PC-9 (cell line): ENCODE data around the gene OSBPL10. TPM values are rescaled to one million over a fixed set of nuclear protein-coding genes. Genes with fewer than 3 reads are reported as not detected.

ENCODE experiments used
- BruUV-seq: library from RNA; stranded (reverse); fragments of 400-500 nt; replicated peaks from 2 replicates; lab custom pipeline; 2021; lab: Mats Ljungman, UMichigan
- CTCF ChIA-PET: fragments of 300-600 bp; sonication (Branson Sonifier 250); formaldehyde crosslinking; loops from one replicate; lab custom pipeline; 2022; ENCODE audit warnings: antibody characterized with exemption; lab: Charles Lee
- POLR2A ChIA-PET: fragments of 300-600 bp; sonication (Branson Sonifier 250); formaldehyde crosslinking; loops from one replicate; lab custom pipeline; 2022; ENCODE audit warnings: antibody characterized with exemption; ENCODE audit not compliant: unreplicated experiment; lab: Charles Lee
- DNase-seq, 2 experiments: peaks; one replicate each; pipeline versions ENCODE4 v3.0.0 to v3.0.0-alpha.2; 2015 to 2022; ENCODE audit warnings: mixed read lengths in 1 of 2
- H2AFZ ChIP-seq: fragments of 200-600 bp; sonication (generic); 2 replicates; pipeline ENCODE4 v1.8.1; 2017; ENCODE audit warnings: antibody characterized with exemption
- H3F3A ChIP-seq: fragments of 200-600 bp; sonication (generic); 2 replicates; pipeline ENCODE4 v1.8.1; 2017; ENCODE audit warnings: antibody characterized with exemption, mild to moderate bottlenecking, low read depth; ENCODE audit not compliant: insufficient read depth
- H3K27ac ChIP-seq: fragments of 200-600 bp; sonication (generic); 2 replicates; pipeline ENCODE4 v1.6.1; 2016; ENCODE audit warnings: mixed run types
- H3K27me3 ChIP-seq: fragments of 200-600 bp; sonication (generic); 2 replicates; pipeline ENCODE4 v1.6.1; 2016; ENCODE audit warnings: low read depth, mixed run types; ENCODE audit not compliant: insufficient read depth
- H3K36me3 ChIP-seq: fragments of 200-600 bp; sonication (generic); 2 replicates; pipeline ENCODE4 v1.6.1; 2016; ENCODE audit warnings: low read depth, mixed run types
- H3K4me1 ChIP-seq: fragments of 200-600 bp; sonication (generic); replicated peaks from 2 replicates; pipeline ENCODE4 v1.6.1; 2016; ENCODE audit warnings: mixed run types; ENCODE audit not compliant: insufficient read depth
- H3K4me2 ChIP-seq: fragments of 200-600 bp; sonication (generic); 2 replicates; pipeline ENCODE4 v1.6.1; 2017; ENCODE audit warnings: mixed run types
- H3K4me3 ChIP-seq: fragments of 200-600 bp; sonication (generic); 2 replicates; pipeline ENCODE4 v1.6.1; 2016; ENCODE audit warnings: mixed run types
- H3K79me2 ChIP-seq: fragments of 200-600 bp; sonication (generic); 2 replicates; pipeline ENCODE4 v1.6.1; 2017; ENCODE audit warnings: low read depth, mixed run types
- H3K9me2 ChIP-seq: fragments of 200-600 bp; sonication (generic); 2 replicates; pipeline ENCODE4 v1.8.1; 2017; ENCODE audit warnings: mild to moderate bottlenecking; ENCODE audit not compliant: insufficient read depth
- H3K9me3 ChIP-seq: fragments of 200-600 bp; sonication (generic); 2 replicates; pipeline ENCODE4 v1.8.1; 2016; ENCODE audit warnings: low read depth; ENCODE audit not compliant: insufficient read depth
- H4K20me1 ChIP-seq: fragments of 200-600 bp; sonication (generic); 2 replicates; pipeline ENCODE4 v1.8.1; 2017; ENCODE audit not compliant: insufficient read depth
- EZH2 ChIP-seq: fragments of 200-600 bp; sonication (generic); IDR thresholded peaks from 2 replicates; pipeline ENCODE4 v1.8.0; 2017; ENCODE audit warnings: antibody characterized with exemption, low read depth
- intact Hi-C: fragments of 100-400 bp; cut with micrococcal nuclease; formaldehyde crosslinking; loops from one replicate; pipeline ENCODE4 v1.10.0; 2022; ENCODE audit not compliant: unreplicated experiment
- total RNA-seq: library from RNA; stranded (reverse); gene quantifications from 2 replicates; pipeline ENCODE4 v1.2.3, GENCODE V29; 2021
- TF ChIP-seq, protein P1 (sequence below): fragments of 200-600 bp; sonication (generic); conservative IDR thresholded peaks from 2 replicates; pipeline ENCODE4 v1.6.1; 2017; ENCODE audit warnings: mixed run types, antibody characterized with exemption, mild to moderate bottlenecking, moderate library complexity

OSBPL10 gene
- total RNA-seq, 1 experiment from 2014 or later: 42.0 TPM

GRCh38 chr3:31725568-31725967 lies 255.5 kb downstream of the OSBPL10 start:
- Histone ChIP-seq H3K9me3 (no peaks in the 10 kb centered on the region), H3K4me3 (no peak overlapping the region), H3K79me2 (no peaks in the 10 kb centered on the region), H3F3A (no peaks in the 10 kb centered on the region), H3K36me3 (no peaks in the 10 kb centered on the region), H2AFZ (no peak overlapping the region), H3K4me1 (no peaks in the 10 kb centered on the region), H3K4me2 (no peak overlapping the region), H3K9me2 (no peaks in the 10 kb centered on the region), H3K27ac (no peak overlapping the region), H3K27me3 (no peaks in the 10 kb centered on the region), H4K20me1 (no peaks in the 10 kb centered on the region)
- CTCF ChIA-PET: interaction anchor here (1.2 kb wide), 1 partner anchor 110 kb away, joined by 3 read pairs; no protein-coding TSS in a partner anchor
- POLR2A ChIA-PET: no interaction called here
- BruUV-seq: no TSS peak
- intact Hi-C loops: no loop called here
- TF ChIP-seq, protein P1, sequence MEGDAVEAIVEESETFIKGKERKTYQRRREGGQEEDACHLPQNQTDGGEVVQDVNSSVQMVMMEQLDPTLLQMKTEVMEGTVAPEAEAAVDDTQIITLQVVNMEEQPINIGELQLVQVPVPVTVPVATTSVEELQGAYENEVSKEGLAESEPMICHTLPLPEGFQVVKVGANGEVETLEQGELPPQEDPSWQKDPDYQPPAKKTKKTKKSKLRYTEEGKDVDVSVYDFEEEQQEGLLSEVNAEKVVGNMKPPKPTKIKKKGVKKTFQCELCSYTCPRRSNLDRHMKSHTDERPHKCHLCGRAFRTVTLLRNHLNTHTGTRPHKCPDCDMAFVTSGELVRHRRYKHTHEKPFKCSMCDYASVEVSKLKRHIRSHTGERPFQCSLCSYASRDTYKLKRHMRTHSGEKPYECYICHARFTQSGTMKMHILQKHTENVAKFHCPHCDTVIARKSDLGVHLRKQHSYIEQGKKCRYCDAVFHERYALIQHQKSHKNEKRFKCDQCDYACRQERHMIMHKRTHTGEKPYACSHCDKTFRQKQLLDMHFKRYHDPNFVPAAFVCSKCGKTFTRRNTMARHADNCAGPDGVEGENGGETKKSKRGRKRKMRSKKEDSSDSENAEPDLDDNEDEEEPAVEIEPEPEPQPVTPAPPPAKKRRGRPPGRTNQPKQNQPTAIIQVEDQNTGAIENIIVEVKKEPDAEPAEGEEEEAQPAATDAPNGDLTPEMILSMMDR: no peak
- no peak for TF ChIP-seq EZH2
- DNase-seq: no peak

- H3K9me2 ChIP-seq: no peaks in the 10 kb centered on the region
- no peaks in the 10 kb centered on the region for H3K27me3 ChIP-seq
- no TSS peak for BruUV-seq
- CTCF ChIA-PET: interaction anchor here (1.2 kb wide), 1 partner anchor 111 kb away, joined by 3 read pairs; no protein-coding TSS in a partner anchor
- TF ChIP-seq, protein P1: peak; percentile 35; the same call in 1 of the 2 replicates
- TF ChIP-seq EZH2: no peak
- H3K36me3 ChIP-seq: no peaks in the 10 kb centered on the region
- POLR2A ChIA-PET: interaction anchor here (0.7 kb wide), 1 partner anchor 44 kb away, joined by 3 read pairs; no protein-coding TSS in a partner anchor
- no peaks in the 10 kb centered on the region for H3K4me1 ChIP-seq
- H3K4me3 ChIP-seq: no peak overlapping the region
- no peaks in the 10 kb centered on the region for H3F3A ChIP-seq
- no peak overlapping the region for H3K4me2 ChIP-seq
- DNase-seq: no peak
- no peak overlapping the region for H2AFZ ChIP-seq
- intact Hi-C loops: no loop called here
- H3K9me3 ChIP-seq: no peaks in the 10 kb centered on the region
- no peaks in the 10 kb centered on the region for H3K79me2 ChIP-seq
- H3K27ac ChIP-seq: no peak overlapping the region
- no peaks in the 10 kb centered on the region for H4K20me1 ChIP-seq
Measured at GRCh38 chr3:31724651-31725050, 256.4 kb downstream of the OSBPL10 start.

- CTCF ChIA-PET: no interaction called here
- Histone ChIP-seq H4K20me1 (no peaks in the 10 kb centered on the region), H3K9me2 (no peaks in the 10 kb centered on the region), H3K4me3 (no peak overlapping the region), H3K4me2 (no peak overlapping the region), H3K36me3 (no peaks in the 10 kb centered on the region), H3F3A (no peaks in the 10 kb centered on the region), H3K27ac (no peak overlapping the region), H3K79me2 (no peaks in the 10 kb centered on the region), H3K4me1 (no peaks in the 10 kb centered on the region), H2AFZ (no peak overlapping the region), H3K27me3 (no peaks in the 10 kb centered on the region), H3K9me3 (no peaks in the 10 kb centered on the region)
- no TSS peak for BruUV-seq
- no peak for DNase-seq
- POLR2A ChIA-PET: interaction anchor here (0.7 kb wide), 1 partner anchor 43 kb away, joined by 3 read pairs; no protein-coding TSS in a partner anchor
- intact Hi-C loops: no loop called here
- TF ChIP-seq, protein P1: no peak
- TF ChIP-seq EZH2: no peak
Measured at GRCh38 chr3:31724116-31724515, 256.9 kb downstream of the OSBPL10 start.
